B cell (primary cell): ENCODE measurements around the gene FBXO28.

ENCODE experiments used
- CTCF ChIP-seq: fragments of 200-600 bp; IDR thresholded peaks from one replicate; pipeline ENCODE4 v1.8.0; 2022; ENCODE audit warnings: antibody characterized with exemption, mild to moderate bottlenecking
- EZH2 ChIP-seq: IDR thresholded peaks from 2 replicates; pipeline ENCODE4 v1.6.1; 2012; ENCODE audit warnings: borderline replicate concordance, low read depth, mild to moderate bottlenecking, moderate library complexity, low read length; ENCODE audit not compliant: insufficient read depth, poor library complexity, severe bottlenecking

- TF ChIP-seq CTCF (no peak), EZH2 (no peak)
Measured at GRCh38 chr1:224124220-224124619, 10.3 kb downstream of the FBXO28 start.
